ENCODE results near the gene DUSP15. TPM values are rescaled to one million over a fixed set of nuclear protein-coding genes. Genes with fewer than 3 reads are reported as not detected.
A peak's percentile ranks its signal among the peaks of the same experiment; 100 is the strongest.

DUSP15 gene
- total and polyA plus RNA-seq, 2 of the 8 experiments (the other 6 are each of a cell fraction or from before 2014, with no cell fraction given) = 0.91 to 3.2 TPM

- Histone ChIP-seq H3K9ac (replicated peaks in 1 of 4; ENCODE audit: extremely low read depth in 1 of 4, low read depth in 3 of 4, low read length in 3 of 4) (no peak overlapping the region), H3K79me2 (ENCODE audit: control insufficient read depth in 1 of 2, insufficient read depth in 2 of 2, low read length in 2 of 2) (no peaks in the 10 kb centered on the region), H3K4me3 (ENCODE audit: extremely low read depth in 1 of 4, insufficient read depth in 2 of 4, low read depth in 3 of 4, low read length in 4 of 4) (peak overlapping the region in 3 of 4 experiments; percentile 81 to 89 (median 86); a peak in 4 of 8 replicates), H3K4me1 (replicated peaks in 1 of 4; ENCODE audit: control insufficient read depth in 3 of 4, insufficient read depth in 4 of 4, low read length in 3 of 4) (peaks cover 3 to 34% (median 18%) of the 10 kb centered on the region in 4 experiments), H2AK5ac (ENCODE audit: low read depth, low read length) (no peak overlapping the region), H3K36me3 (ENCODE audit: control insufficient read depth in 2 of 4, insufficient read depth in 4 of 4, low read length in 3 of 4) (no peaks in the 10 kb centered on the region), H2BK120ac (replicated peaks; ENCODE audit: low read depth, low read length) (no peak overlapping the region), H2BK5ac (ENCODE audit: low read depth, low read length) (no peak overlapping the region), H3K23me2 (ENCODE audit: low read depth, low read length) (peaks cover 15% of the 10 kb centered on the region), H3K27ac (ENCODE audit: low read depth, low read length) (no peak overlapping the region), H2AFZ (ENCODE audit: low read length) (no peak overlapping the region), H3K27me3 (replicated peaks in 1 of 4; ENCODE audit: control insufficient read depth in 3 of 4, extremely low read depth in 1 of 4, insufficient read depth in 3 of 4, low read length in 3 of 4) (peaks cover 0 to 19% (median 13%) of the 10 kb centered on the region in 4 experiments; a peak in 5 of 7 replicates), H3K56ac (replicated peaks; ENCODE audit: insufficient read length, low read depth, low read length) (no peak overlapping the region), H2BK15ac (ENCODE audit: low read length) (no peak overlapping the region), H4K20me1 (replicated peaks in 1 of 2; ENCODE audit: control insufficient read depth in 1 of 2, insufficient read depth in 2 of 2, low read length in 2 of 2) (no peaks in the 10 kb centered on the region), H3K9me3 (ENCODE audit: insufficient read depth in 2 of 2, low read depth in 1 of 2, low read length in 1 of 2) (no peaks in the 10 kb centered on the region), H4K91ac (replicated peaks; ENCODE audit: insufficient read length, low read length) (no peak overlapping the region), H3K23ac (ENCODE audit: insufficient read length) (no peak overlapping the region), H3K18ac (ENCODE audit: extremely low read depth, low read length) (no peak overlapping the region), H3K4me2 (ENCODE audit: insufficient read depth in 1 of 2, low read depth in 2 of 2, low read length in 2 of 2) (peak overlapping the region; percentile 68 to 97), H4K8ac (ENCODE audit: extremely low read depth, insufficient read depth, low read length) (no peak overlapping the region), H2BK20ac (ENCODE audit: low read length) (no peak overlapping the region), H3K79me1 (ENCODE audit: low read depth, low read length) (no peaks in the 10 kb centered on the region), H3K14ac (ENCODE audit: insufficient read length) (no peak overlapping the region), H2BK12ac (ENCODE audit: low read depth, low read length) (no peak overlapping the region), H4K5ac (ENCODE audit: insufficient read length, low read depth, low read length) (no peak overlapping the region), H3K4ac (replicated peaks; ENCODE audit: insufficient read length, low read depth, low read length) (no peak overlapping the region)
- whole genome bisulfite sequencing, 2 experiments (ENCODE audit: extremely low coverage in 1 of 2, insufficient coverage in 1 of 2, insufficient read length in 1 of 2, insufficient replicate concordance in 2 of 2, low coverage in 1 of 2, low lambda C conversion rate in 2 of 2, missing lambda C conversion rate in 1 of 2) = 79% methylated on average over 7 of the region's 7 CpGs; no CpG with 5 or more reads in 1 of the 2 experiments
- POLR2A ChIA-PET (ENCODE audit: partially characterized antibody) = interaction anchor here (0.7 to 1.6 kb wide), 7 partner anchors 9 to 242 kb away, joined by 3 to 6 read pairs (median 4); partner anchors contain the start of gene PDRG1
- DNase-seq (ENCODE audit: low read depth in 1 of 2, low spot score in 2 of 2) (no peak), FAIRE-seq (no peak)
- CTCF ChIA-PET (ENCODE audit: partially characterized antibody) = interaction anchor here (0.6 to 2.7 kb wide), 14 partner anchors 9 to 778 kb away, joined by 3 to 17 read pairs (median 4); partner anchors contain the start of gene PDRG1
- TF ChIP-seq KDM4A (IDR thresholded peaks at IDR 0.05; ENCODE audit: low read depth, low read length, severe bottlenecking) = no peak
- TF ChIP-seq SP1 (IDR thresholded peaks at IDR 0.05; ENCODE audit: low read depth, low read length) = no peak
- TF ChIP-seq GABPA (IDR thresholded peaks at IDR 0.05; ENCODE audit: borderline replicate concordance, insufficient read depth, low read length) = no peak
- no peak for TF ChIP-seq JUN (IDR thresholded peaks at IDR 0.05; ENCODE audit: low read depth, low read length)
- TF ChIP-seq SP2 (IDR thresholded peaks at IDR 0.05; ENCODE audit: low read length) = no peak
- TF ChIP-seq SRF (IDR thresholded peaks at IDR 0.05; ENCODE audit: low read depth, low read length) = no peak
- TF ChIP-seq ZNF274 (IDR thresholded peaks at IDR 0.05; ENCODE audit: borderline replicate concordance, extremely low read depth, low read length) = no peak
- TF ChIP-seq MAFK (IDR thresholded peaks at IDR 0.05; ENCODE audit: low read depth, low read length) = no peak
- TF ChIP-seq POLR2AphosphoS5 (IDR thresholded peaks at IDR 0.05; ENCODE audit: low read depth, low read length) = no peak
- no peak for TF ChIP-seq RBBP5 (IDR thresholded peaks at IDR 0.05; ENCODE audit: borderline replicate concordance, low read depth, low read length)
- TF ChIP-seq GTF2F1 (IDR thresholded peaks at IDR 0.05; ENCODE audit: borderline replicate concordance, low read depth, low read length) = no peak
- no peak for TF ChIP-seq ASH2L (IDR thresholded peaks at IDR 0.05; ENCODE audit: low read length)
- TF ChIP-seq NANOG (IDR thresholded peaks at IDR 0.05; ENCODE audit: insufficient read depth, low read depth, low read length, poor library complexity, severe bottlenecking) = no peak
- no peak for TF ChIP-seq SP4 (IDR thresholded peaks at IDR 0.05; ENCODE audit: low read length)
- TF ChIP-seq BCL11A (IDR thresholded peaks at IDR 0.05; ENCODE audit: low read depth in 2 of 2, low read length in 2 of 2) = no peak
Observed at GRCh38 chr20:31859998-31860380, 10.3 kb downstream of the DUSP15 start.

Measured in H1 (cell line).